Activated naive CD8-positive, alpha-beta T cell treated with anti-CD3 and anti-CD28 coated beads, Interleukin-2, amount 10 ng/mL, durations not matched to agents 7 days and 5 days (primary cell): ENCODE results near the gene BCL7C. TPM values are rescaled to one million over a fixed set of nuclear protein-coding genes. Genes with fewer than 3 reads are reported as not detected.

Experiments
- ATAC-seq: fragments of 150-1000 bp; cut with Tn5 transposase; one replicate; pipeline ENCODE4 v1.10.0; 2021; ENCODE audit warnings: low read depth, moderate library complexity
- POLR2A ChIA-PET: fragments of 350-600 bp; sonication (Branson Sonifier 250); formaldehyde crosslinking; loops from one replicate; lab custom pipeline; 2021; ENCODE audit warnings: antibody characterized with exemption; lab: Charles Lee
- DNase-seq: peaks from one replicate; pipeline ENCODE4 v3.0.0; 2021
- H3K27ac Mint-ChIP-seq: one replicate; pipeline ENCODE4 v1.8.0; 2022; ENCODE audit warnings: mild to moderate bottlenecking, mixed read lengths
- H3K27me3 Mint-ChIP-seq: one replicate; pipeline ENCODE4 v1.8.0; 2022; ENCODE audit warnings: mild to moderate bottlenecking, moderate library complexity, mixed read lengths
- H3K36me3 Mint-ChIP-seq: one replicate; pipeline ENCODE4 v1.8.0; 2021; ENCODE audit warnings: mild to moderate bottlenecking, mixed read lengths
- H3K4me1 Mint-ChIP-seq: one replicate; pipeline ENCODE4 v1.8.0; 2021; ENCODE audit warnings: mixed read lengths
- H3K4me3 Mint-ChIP-seq: one replicate; pipeline ENCODE4 v1.8.0; 2022; ENCODE audit warnings: mild to moderate bottlenecking, moderate library complexity, mixed read lengths
- H3K9me3 Mint-ChIP-seq: one replicate; pipeline ENCODE4 v1.8.0; 2021; ENCODE audit warnings: mixed read lengths
- total RNA-seq, 2 experiments: library from RNA; stranded (reverse); gene quantifications; one replicate each; pipeline ENCODE4 v1.2.3, GENCODE V29; 2021

The BCL7C gene
- total RNA-seq, 2 experiments from 2014 or later, result 31.1 to 31.8 TPM

GRCh38 chr16:30887927-30888326 is 6.0 kb downstream of the BCL7C start:
- Mint-ChIP-seq H3K36me3 (peaks cover 22% of the 10 kb centered on the region), H3K27me3 (no peaks in the 10 kb centered on the region), H3K9me3 (no peaks in the 10 kb centered on the region), H3K4me1 (peaks cover 17% of the 10 kb centered on the region), H3K27ac (no peak overlapping the region), H3K4me3 (no peak overlapping the region)
- ATAC-seq, result no peak
- DNase-seq, result no peak
- POLR2A ChIA-PET, result interaction anchor here (0.6 to 6.0 kb wide), 4 partner anchors 12 to 481 kb away, joined by 3 to 44 read pairs (median 4); no protein-coding TSS in a partner anchor

- H3K27me3 Mint-ChIP-seq, result no peaks in the 10 kb centered on the region
- ATAC-seq (no peak), DNase-seq (no peak)
- peaks cover 26% of the 10 kb centered on the region for H3K4me1 Mint-ChIP-seq
- POLR2A ChIA-PET, result no interaction called here
- no peaks in the 10 kb centered on the region for H3K9me3 Mint-ChIP-seq
- no peak overlapping the region for H3K27ac Mint-ChIP-seq
- peaks cover 27% of the 10 kb centered on the region for H3K36me3 Mint-ChIP-seq
- H3K4me3 Mint-ChIP-seq, result no peak overlapping the region
These were observed 7.7 kb downstream of the BCL7C start for GRCh38 chr16:30886145-30886544.

GRCh38 chr16:30885196-30885595 is 8.7 kb downstream of the BCL7C start:
- H3K4me1 Mint-ChIP-seq, result peaks cover 26% of the 10 kb centered on the region
- peaks cover 30% of the 10 kb centered on the region for H3K36me3 Mint-ChIP-seq
- POLR2A ChIA-PET, result interaction anchor here (1.3 to 3.5 kb wide), 2 partner anchors 8 to 16 kb away, joined by 3 to 15 read pairs; partner anchors contain the start of gene BCL7C
- ATAC-seq, result no peak
- peak overlapping the region; percentile 27 for H3K27ac Mint-ChIP-seq
- no peaks in the 10 kb centered on the region for H3K9me3 Mint-ChIP-seq
- no peak overlapping the region for H3K4me3 Mint-ChIP-seq
- no peaks in the 10 kb centered on the region for H3K27me3 Mint-ChIP-seq
- DNase-seq, result no peak

GRCh38 chr16:30884760-30885159 is 9.1 kb downstream of the BCL7C start:
- peaks cover 29% of the 10 kb centered on the region for H3K36me3 Mint-ChIP-seq
- peaks cover 26% of the 10 kb centered on the region for H3K4me1 Mint-ChIP-seq
- ATAC-seq (no peak), DNase-seq (no peak)
- peak overlapping the region; percentile 27 for H3K27ac Mint-ChIP-seq
- POLR2A ChIA-PET, result interaction anchor here (1.3 to 3.5 kb wide), 2 partner anchors 9 to 17 kb away, joined by 3 to 15 read pairs; partner anchors contain the start of gene BCL7C
- H3K9me3 Mint-ChIP-seq, result no peaks in the 10 kb centered on the region
- H3K4me3 Mint-ChIP-seq, result no peak overlapping the region
- no peaks in the 10 kb centered on the region for H3K27me3 Mint-ChIP-seq

- Mint-ChIP-seq H3K4me1 (peaks cover 23% of the 10 kb centered on the region), H3K9me3 (no peaks in the 10 kb centered on the region), H3K36me3 (peaks cover 24% of the 10 kb centered on the region), H3K27ac (peak overlapping the region; percentile 89), H3K27me3 (no peaks in the 10 kb centered on the region), H3K4me3 (peak overlapping the region; percentile 43)
- peak; percentile 69 for ATAC-seq
- DNase-seq, result no peak
- POLR2A ChIA-PET, result interaction anchor here (0.7 to 3.5 kb wide), 3 partner anchors 10 to 20 kb away, joined by 3 to 15 read pairs (median 3); no protein-coding TSS in a partner anchor
These were observed 11.2 kb downstream of the BCL7C start for GRCh38 chr16:30882429-30883310.

- H3K4me1 Mint-ChIP-seq, result peaks cover 22% of the 10 kb centered on the region
- H3K36me3 Mint-ChIP-seq, result peaks cover 13% of the 10 kb centered on the region
- no peaks in the 10 kb centered on the region for H3K9me3 Mint-ChIP-seq
- ATAC-seq (no peak), DNase-seq (no peak)
- H3K4me3 Mint-ChIP-seq, result peak overlapping the region; percentile 98
- no peaks in the 10 kb centered on the region for H3K27me3 Mint-ChIP-seq
- POLR2A ChIA-PET, result interaction anchor here (0.7 to 6.1 kb wide), 5 partner anchors 14 to 68 kb away, joined by 4 to 82 read pairs (median 23); partner anchors contain the start of genes BCL7C and CTF1
- peak overlapping the region; percentile 94 for H3K27ac Mint-ChIP-seq
These were observed 17.0 kb downstream of the BCL7C start for GRCh38 chr16:30876867-30877266.

- peaks cover 12% of the 10 kb centered on the region for H3K36me3 Mint-ChIP-seq
- H3K4me1 Mint-ChIP-seq, result peaks cover 16% of the 10 kb centered on the region
- ATAC-seq (no peak), DNase-seq (peak; percentile 57)
- H3K4me3 Mint-ChIP-seq, result peak overlapping the region; percentile 98
- H3K27ac Mint-ChIP-seq, result peak overlapping the region; percentile 94
- H3K9me3 Mint-ChIP-seq, result no peaks in the 10 kb centered on the region
- POLR2A ChIA-PET, result interaction anchor here (1.0 to 6.1 kb wide), 9 partner anchors 15 to 105 kb away, joined by 3 to 82 read pairs (median 11); partner anchors contain the start of genes BCL7C and CTF1
- no peaks in the 10 kb centered on the region for H3K27me3 Mint-ChIP-seq
These were observed 17.7 kb downstream of the BCL7C start for GRCh38 chr16:30875871-30876801.

- ATAC-seq, result peak; percentile 88
- H3K4me3 Mint-ChIP-seq, result peak overlapping the region; percentile 98
- POLR2A ChIA-PET, result interaction anchor here (0.7 to 6.1 kb wide), 13 partner anchors 16 to 104 kb away, joined by 3 to 82 read pairs (median 5); partner anchors contain the start of genes BCL7C, CTF1 and ORAI3
- H3K9me3 Mint-ChIP-seq, result no peaks in the 10 kb centered on the region
- peak overlapping the region; percentile 94 for H3K27ac Mint-ChIP-seq
- peaks cover 8% of the 10 kb centered on the region for H3K36me3 Mint-ChIP-seq
- H3K27me3 Mint-ChIP-seq, result no peaks in the 10 kb centered on the region
- DNase-seq, result peak; percentile 93
- H3K4me1 Mint-ChIP-seq, result peaks cover 16% of the 10 kb centered on the region
These were observed 18.8 kb downstream of the BCL7C start for GRCh38 chr16:30874821-30875717.

GRCh38 chr16:30874244-30874820 is 19.5 kb downstream of the BCL7C start:
- Mint-ChIP-seq H3K36me3 (peaks cover 8% of the 10 kb centered on the region), H3K27me3 (no peaks in the 10 kb centered on the region), H3K4me3 (peak overlapping the region; percentile 98), H3K4me1 (peaks cover 16% of the 10 kb centered on the region), H3K27ac (peak overlapping the region; percentile 94), H3K9me3 (no peaks in the 10 kb centered on the region)
- ATAC-seq (no peak), DNase-seq (no peak)
- POLR2A ChIA-PET, result interaction anchor here (0.7 to 6.1 kb wide), 12 partner anchors 16 to 75 kb away, joined by 3 to 82 read pairs (median 6); partner anchors contain the start of genes BCL7C, CTF1 and ORAI3

GRCh38 chr16:30870904-30871303 is 23.0 kb downstream of the BCL7C start:
- POLR2A ChIA-PET, result no interaction called here
- peaks cover 1% of the 10 kb centered on the region for H3K36me3 Mint-ChIP-seq
- no peaks in the 10 kb centered on the region for H3K27me3 Mint-ChIP-seq
- H3K4me3 Mint-ChIP-seq, result no peak overlapping the region
- DNase-seq (no peak), ATAC-seq (no peak)
- H3K4me1 Mint-ChIP-seq, result peaks cover 6% of the 10 kb centered on the region
- no peak overlapping the region for H3K27ac Mint-ChIP-seq
- H3K9me3 Mint-ChIP-seq, result no peaks in the 10 kb centered on the region

GRCh38 chr16:30867747-30868146 is 26.1 kb downstream of the BCL7C start:
- H3K9me3 Mint-ChIP-seq, result no peaks in the 10 kb centered on the region
- H3K27me3 Mint-ChIP-seq, result no peaks in the 10 kb centered on the region
- DNase-seq (no peak), ATAC-seq (no peak)
- peaks cover 3% of the 10 kb centered on the region for H3K36me3 Mint-ChIP-seq
- POLR2A ChIA-PET, result no interaction called here
- no peaks in the 10 kb centered on the region for H3K4me1 Mint-ChIP-seq
- H3K4me3 Mint-ChIP-seq, result no peak overlapping the region
- H3K27ac Mint-ChIP-seq, result no peak overlapping the region

GRCh38 chr16:30866031-30866430 is 27.8 kb downstream of the BCL7C start:
- H3K9me3 Mint-ChIP-seq, result no peaks in the 10 kb centered on the region
- POLR2A ChIA-PET, result no interaction called here
- H3K27ac Mint-ChIP-seq, result no peak overlapping the region
- ATAC-seq (no peak), DNase-seq (no peak)
- H3K36me3 Mint-ChIP-seq, result peaks cover 3% of the 10 kb centered on the region
- no peaks in the 10 kb centered on the region for H3K4me1 Mint-ChIP-seq
- no peak overlapping the region for H3K4me3 Mint-ChIP-seq
- no peaks in the 10 kb centered on the region for H3K27me3 Mint-ChIP-seq
